Right ventricle myocardium superior (tissue), 1 donor: ENCODE measurements around the gene CASKIN2. TPM values are rescaled to one million over a fixed set of nuclear protein-coding genes. Genes with fewer than 3 reads are reported as not detected.
A peak's percentile ranks its signal among the peaks of the same experiment; 100 is the strongest.
"Not testable (repeated sequence)": the region's sequence is repeated elsewhere in the genome, so short reads cannot be mapped to it uniquely, and the experiment has no call there.

ENCODE experiments used
- ATAC-seq: fragments of 200-7000 bp; cut with Tn5 transposase; one replicate; pipeline ENCODE4 v1.9.1; 2020; ENCODE audit warnings: mild to moderate bottlenecking; ENCODE audit not compliant: poor library complexity
- DNase-seq: peaks from one replicate; pipeline ENCODE4 v3.0.0-alpha.2; 2020
- intact Hi-C: fragments of 100-400 bp; cut with DNase I; formaldehyde crosslinking; loops from one replicate; pipeline ENCODE4 v1.11.2; 2022
- total RNA-seq: library from RNA; stranded (reverse); fragmentation: NEBNext Ultra II Directional; extraction: Animal tissue kit (Norgen Biotek cat#: 25700); gene quantifications from one replicate; pipeline ENCODE4 v1.2.1, GENCODE V29; 2021
- donor health status: DM: no; HTN: yes; CAD: no; lungs with severe emphysema.

CASKIN2 gene
- total RNA-seq, 1 donor from 2014 or later = 33.3 TPM

DNA sequence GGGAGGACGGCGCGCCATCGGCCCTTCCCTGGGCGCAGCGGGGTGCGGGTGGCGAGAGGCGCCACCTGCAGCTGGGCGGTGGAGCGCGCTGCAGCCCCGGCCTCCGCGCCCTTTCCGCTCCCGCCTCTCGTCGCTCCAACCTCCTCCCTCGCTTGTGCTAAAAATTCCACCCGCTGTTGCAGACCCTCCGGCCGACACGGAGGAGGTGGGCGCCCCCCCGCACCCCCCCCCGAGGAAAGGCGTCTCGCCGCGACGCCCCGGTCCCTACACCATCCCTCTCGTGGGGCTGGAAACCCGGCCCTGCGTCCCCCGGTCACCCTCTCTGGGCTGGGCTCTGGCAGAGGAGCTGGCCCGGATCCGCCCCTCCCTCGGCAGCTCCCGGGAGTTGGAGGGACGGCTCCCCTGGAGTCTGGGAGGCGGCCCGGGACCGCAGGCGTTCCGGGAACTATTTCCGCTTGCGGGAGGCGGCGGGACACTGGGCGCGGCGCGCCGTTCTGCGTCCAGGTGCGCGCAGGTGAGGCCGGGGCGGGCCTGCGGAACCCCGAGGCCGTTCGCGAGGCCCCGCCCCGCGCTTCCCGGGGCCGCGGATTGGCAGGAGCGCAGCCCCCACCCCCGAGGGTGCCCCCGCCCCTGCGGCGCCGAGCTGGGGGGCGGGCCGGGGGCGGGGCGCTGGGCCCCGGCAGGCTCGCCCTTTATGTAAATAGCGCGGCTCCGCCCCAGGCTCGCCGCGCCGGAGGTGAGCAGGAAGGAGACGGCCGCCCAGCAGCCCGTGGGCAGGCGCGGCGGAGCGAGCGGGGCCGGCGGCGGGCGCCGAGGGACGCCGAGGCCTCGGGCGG is 9.9 kb upstream of the CASKIN2 start, which contains the start of gene LLGL2:
TSS of gene LLGL2 (plus strand) at position 728 of the 836 bp plus-strand sequence. CDS start 17,730 bp downstream, outside the sequence.
- DNase-seq (peak; percentile 84), ATAC-seq (peak; percentile 91)
- intact Hi-C loops = loop anchor here (5.0 to 10.0 kb wide), 2 partner anchors 62 to 200 kb away; partner anchors contain the start of gene MYO15B

DNA sequence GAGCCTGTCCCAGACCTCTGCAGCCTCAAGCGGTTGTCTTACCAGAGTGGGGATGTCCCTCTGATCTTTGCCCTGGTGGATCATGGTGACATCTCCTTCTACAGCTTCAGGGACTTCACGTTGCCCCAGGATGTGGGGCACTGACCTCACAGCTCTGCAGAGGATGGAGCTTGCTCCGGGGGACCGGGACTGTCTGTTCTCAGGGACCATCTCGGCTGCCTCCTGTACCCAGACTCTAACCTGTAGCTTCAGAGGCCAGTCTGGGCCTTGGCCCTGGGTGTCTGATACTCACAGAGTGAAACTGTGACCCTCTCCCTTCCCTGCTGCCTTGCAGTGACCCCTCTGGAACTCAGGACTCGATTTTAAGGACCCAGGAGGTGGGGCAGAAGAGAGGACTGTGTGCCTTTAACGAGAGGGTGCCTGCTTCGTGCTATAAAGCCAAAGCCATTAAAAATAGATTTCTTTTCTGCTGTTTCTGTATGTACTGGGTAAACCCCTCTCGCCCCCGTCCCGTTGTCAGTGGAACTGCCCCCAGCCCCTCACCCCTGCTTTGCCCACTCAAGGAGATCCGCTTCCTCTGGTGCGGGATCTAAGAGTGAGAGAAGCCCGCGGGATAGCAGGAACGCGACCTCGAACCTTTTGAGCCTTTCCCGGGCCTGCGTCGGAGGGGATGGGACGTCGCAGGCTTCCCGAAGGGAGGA is 9.1 kb upstream of the CASKIN2 start:
- intact Hi-C loops = loop anchor here (5.0 to 10.0 kb wide), 2 partner anchors 63 to 200 kb away; partner anchors contain the start of gene MYO15B
- DNase-seq (no peak), ATAC-seq (no peak)

DNA sequence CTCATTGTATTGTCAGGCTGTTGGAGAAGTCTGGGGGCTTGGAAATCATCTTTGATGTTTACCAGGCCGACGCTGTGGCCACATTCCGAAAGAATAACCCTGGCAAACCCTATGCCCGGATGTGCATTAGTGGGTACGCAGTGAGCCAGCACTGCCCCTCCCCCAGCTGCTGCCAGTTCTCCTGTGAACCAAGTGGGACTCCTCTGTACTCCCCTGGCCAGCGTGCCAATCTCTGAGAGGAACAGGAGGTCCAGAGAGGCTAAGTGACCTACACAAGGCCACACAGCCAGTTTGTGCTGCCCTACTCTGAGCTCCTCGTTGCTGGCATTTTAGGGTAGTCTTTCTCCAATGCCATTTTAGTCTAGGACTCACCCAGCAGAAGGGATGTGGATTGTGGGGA is 8.3 kb upstream of the CASKIN2 start:
- intact Hi-C loops = loop anchor here (5.0 to 10.0 kb wide), 2 partner anchors 64 to 199 kb away; partner anchors contain the start of gene MYO15B

DNA sequence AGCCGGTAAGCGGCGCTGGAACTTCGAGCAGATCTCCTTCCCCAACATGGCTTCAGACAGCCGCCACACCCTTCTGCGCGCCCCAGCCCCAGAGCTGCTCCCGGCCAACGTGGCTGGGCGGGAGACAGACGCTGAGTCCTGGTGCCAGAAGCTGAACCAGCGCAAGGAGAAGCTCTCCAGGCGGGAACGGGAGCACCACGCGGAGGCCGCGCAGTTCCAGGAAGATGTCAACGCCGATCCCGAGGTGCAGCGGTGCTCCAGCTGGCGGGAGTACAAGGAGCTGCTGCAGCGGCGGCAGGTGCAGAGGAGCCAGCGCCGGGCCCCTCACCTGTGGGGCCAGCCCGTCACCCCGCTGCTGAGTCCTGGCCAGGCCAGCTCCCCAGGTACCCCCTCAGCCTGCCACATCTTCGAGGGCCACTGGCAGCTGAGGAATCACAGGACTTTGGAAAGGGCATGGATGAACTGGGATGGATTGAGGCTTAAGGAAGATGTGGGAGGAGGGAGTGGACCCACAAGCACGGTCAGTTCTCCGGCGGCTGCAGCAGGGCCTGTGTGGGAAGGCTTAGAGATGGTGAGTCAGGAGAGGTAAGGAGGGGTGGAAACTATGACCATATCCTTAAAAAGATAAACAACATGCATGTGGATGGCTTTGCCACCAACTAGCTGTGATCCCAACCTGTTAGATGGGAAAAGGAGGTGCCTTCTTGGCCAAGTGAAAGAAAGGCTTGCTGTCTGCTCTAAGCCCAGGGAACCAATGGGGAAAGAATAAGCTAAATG is 6.8 kb upstream of the CASKIN2 start:
- ATAC-seq (no peak), DNase-seq (no peak)
- intact Hi-C loops = loop anchor here (5.0 to 10.0 kb wide), 2 partner anchors 65 to 197 kb away; partner anchors contain the start of gene MYO15B

More for the DNA sequence above, 8.3 kb upstream of the CASKIN2 start:
- DNase-seq = no peak
- ATAC-seq = no peak

DNA sequence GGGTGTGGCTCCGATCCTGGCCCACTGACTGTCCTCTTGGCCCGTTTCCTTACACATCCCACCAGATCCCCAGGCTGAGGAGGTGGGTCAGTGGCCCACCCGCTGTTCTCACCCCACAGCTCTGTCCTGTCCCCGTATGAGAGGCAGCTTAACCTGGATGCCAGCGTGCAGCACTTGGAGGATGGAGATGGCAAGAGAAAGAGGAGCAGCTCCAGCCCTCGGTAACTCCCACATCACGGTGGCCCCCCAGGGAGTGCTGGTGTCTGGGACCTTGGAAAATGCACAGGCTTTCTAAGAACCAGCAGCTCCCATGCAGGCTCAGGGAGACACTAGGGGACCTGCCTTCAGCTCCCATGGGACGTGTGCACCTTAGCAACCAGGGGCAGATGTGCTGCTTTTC is 6.0 kb upstream of the CASKIN2 start:
- intact Hi-C loops = loop anchor here (5.0 to 10.0 kb wide), 2 partner anchors 66 to 196 kb away; partner anchors contain the start of gene MYO15B
- DNase-seq (no peak), ATAC-seq (no peak)

DNA sequence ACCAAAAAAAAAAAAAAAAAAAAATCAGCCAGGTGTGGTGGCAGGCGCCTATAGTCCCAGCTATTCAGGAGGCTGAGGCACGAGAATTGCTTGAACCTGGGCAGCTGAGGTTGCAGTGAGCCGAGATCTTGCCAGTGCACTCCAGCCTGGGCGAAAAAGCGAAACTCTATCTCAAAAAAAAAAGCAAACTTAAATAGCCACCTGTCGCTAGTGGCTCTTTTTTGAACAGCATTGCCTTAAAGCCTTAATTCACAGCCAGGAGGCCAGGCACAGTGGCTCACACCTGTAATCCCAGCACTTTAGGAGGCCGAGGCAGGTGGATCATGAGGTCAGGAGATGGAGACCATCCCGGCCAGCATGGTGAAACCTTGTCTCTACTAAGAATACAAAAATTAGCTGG is 5.1 kb upstream of the CASKIN2 start:
- intact Hi-C loops = loop anchor here (5.0 to 10.0 kb wide), 2 partner anchors 67 to 196 kb away; partner anchors contain the start of gene MYO15B
- ATAC-seq, DNase-seq: not testable (repeated sequence)

GRCh38 chr17:75518983-75519537 is 3.7 kb upstream of the CASKIN2 start:
- intact Hi-C loops = no loop called here
- no peak for DNase-seq
- no peak for ATAC-seq

GRCh38 chr17:75518201-75518600 is 2.9 kb upstream of the CASKIN2 start:
- no peak for ATAC-seq
- intact Hi-C loops = no loop called here
- no peak for DNase-seq

DNA sequence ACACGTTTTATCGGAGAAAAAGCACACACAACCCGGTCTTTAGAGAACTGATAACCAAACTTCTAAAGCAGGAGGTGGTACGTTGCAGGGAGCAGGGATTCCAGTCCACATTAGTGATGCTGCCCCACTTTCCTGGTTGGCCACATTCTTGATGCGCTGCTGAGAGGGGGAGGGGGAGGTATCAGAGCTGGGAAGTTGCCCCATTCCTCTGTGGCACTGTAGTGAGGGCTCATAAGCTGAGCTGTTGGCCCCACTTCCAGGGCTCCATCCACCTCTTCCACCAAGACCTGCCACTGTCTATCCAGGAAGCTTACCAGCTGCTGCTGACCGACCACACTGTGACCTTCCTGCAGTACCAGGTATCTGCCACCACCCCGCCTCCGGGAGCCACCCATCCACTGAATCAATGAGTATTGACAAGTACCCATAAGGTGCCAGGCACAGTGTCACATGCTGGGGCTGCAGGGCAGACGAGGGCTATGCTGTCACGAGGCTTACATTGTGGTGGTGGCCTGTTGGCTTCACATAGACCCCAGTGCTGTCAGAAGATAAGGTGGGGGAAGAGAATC is 2.0 kb upstream of the CASKIN2 start:
- ATAC-seq = no peak
- intact Hi-C loops = loop anchor here (2.0 kb wide), 1 partner anchor 93 kb away; no protein-coding TSS in a partner anchor
- no peak for DNase-seq

- intact Hi-C loops = loop anchor here (2.0 kb wide), 1 partner anchor 92 kb away; no protein-coding TSS in a partner anchor
- ATAC-seq = no peak
- DNase-seq = no peak
These were observed 1.4 kb upstream of the CASKIN2 start for GRCh38 chr17:75516619-75517296.

- intact Hi-C loops = loop anchor here (2.0 kb wide), 1 partner anchor 91 kb away; no protein-coding TSS in a partner anchor
- ATAC-seq (peak; percentile 92), DNase-seq (peak; percentile 98)
These were observed 900 bp upstream of the CASKIN2 start, which contains the start of gene TSEN54 for GRCh38 chr17:75516255-75516618. Gene TSEN54 (plus strand): TSS chr17:75516528. CDS start chr17:75516561, 33 bp downstream.

DNA sequence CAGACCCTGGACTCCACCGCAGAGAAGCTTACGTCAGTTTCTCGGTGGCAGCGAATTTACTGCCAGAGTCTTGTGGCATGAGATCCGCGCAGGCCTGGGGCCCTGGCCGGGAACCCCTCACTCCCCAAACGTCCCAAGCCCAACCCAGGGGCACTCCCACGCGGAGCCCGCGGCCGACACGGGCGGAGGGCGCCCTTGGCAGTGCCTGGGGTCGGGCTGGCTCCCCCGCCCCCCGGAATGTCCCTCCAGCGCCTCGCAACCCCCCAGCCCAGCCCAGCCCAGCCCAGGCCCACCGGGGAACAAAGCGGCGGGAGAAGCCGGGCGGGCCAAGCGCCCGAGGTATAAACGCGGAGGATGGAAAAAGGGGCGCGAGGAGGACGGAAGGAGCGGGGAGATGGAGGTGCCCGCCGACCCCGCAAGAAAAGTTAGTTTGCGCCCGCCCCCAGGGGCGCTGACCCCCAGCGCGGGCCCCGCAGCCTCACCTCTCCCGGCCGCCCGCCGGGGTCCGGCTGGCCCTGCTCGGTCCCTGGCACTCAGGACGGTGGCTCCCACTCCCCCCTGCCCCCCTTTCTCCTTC is 330 bp downstream of the CASKIN2 start:
- intact Hi-C loops = no loop called here
- DNase-seq (no peak), ATAC-seq (peak; percentile 0)

DNA sequence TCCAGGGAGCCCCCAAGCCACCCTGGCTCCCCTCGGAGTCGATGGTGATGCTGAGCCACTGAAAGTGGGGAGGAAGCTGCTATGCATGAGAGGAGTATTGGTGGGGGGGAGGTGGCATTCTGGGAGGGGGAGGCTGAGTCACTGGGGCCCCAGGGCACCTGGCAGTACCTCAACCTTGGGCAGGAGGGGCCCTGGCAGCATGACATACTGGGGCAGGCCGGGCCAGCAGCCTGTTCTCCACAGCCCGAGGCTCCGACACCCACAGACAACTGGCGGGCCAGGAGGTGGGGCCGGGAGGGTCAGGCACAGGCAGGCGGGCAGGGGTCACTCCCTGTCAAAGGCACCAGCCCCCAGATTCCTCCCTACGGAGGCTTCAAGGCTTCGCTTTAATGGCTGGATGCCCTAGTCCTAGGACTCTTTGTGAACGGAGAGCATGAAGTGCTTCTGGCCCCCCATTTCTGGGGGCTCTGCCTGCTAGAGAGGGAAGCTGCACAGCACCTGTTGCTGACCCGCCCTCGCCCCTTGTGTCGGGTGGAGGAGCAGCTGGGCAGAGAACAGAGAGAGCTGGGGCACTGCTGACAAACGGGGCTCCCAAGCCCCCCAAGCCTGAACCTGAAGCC is 928 bp downstream of the CASKIN2 start:
- no peak for DNase-seq
- no peak for ATAC-seq

DNA sequence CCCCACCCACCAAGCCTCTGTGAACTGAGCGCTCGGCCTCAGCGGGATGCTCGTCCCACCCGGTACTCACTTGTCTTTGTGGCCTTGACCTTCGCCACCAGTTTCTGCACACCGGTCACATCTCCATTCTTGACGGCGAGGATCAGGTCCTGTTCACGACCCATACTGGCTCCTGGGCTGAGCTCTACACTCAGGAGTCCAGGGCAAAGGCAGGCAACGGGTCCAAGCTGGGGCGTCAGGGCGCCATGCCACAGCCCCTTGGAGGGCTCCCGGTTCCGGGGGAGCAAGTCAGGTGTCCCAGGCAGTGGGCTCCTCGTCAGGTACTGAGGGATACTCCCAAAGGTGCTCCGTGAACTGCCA is 1.7 kb downstream of the CASKIN2 start:
- ATAC-seq (no peak), DNase-seq (no peak)

More for the DNA sequence above, 928 bp downstream of the CASKIN2 start:
- intact Hi-C loops = no loop called here

GRCh38 chr17:75512926-75513640 is 2.3 kb downstream of the CASKIN2 start:
- intact Hi-C loops = no loop called here
- ATAC-seq (no peak), DNase-seq (no peak)

More for the DNA sequence above, 1.7 kb downstream of the CASKIN2 start:
- intact Hi-C loops = no loop called here
